ENCODE results near the gene ITGB3. TPM values are rescaled to one million over a fixed set of nuclear protein-coding genes. Genes with fewer than 3 reads are reported as not detected.
"Not testable (repeated sequence)": the region's sequence is repeated elsewhere in the genome, so short reads cannot be mapped to it uniquely, and the experiment has no call there.

The ITGB3 gene
- total RNA-seq, 2 donors from 2014 or later, result 1.9 to 15.4 TPM

- no peak overlapping the region for H3K4me3 ChIP-seq
- H3K4me1 ChIP-seq, result no peaks in the 10 kb centered on the region
- no peaks in the 10 kb centered on the region for H3K27me3 ChIP-seq
- no peaks in the 10 kb centered on the region for H3K9me3 ChIP-seq
- H3K27ac ChIP-seq, result no peak overlapping the region
- no peaks in the 10 kb centered on the region for H3K36me3 ChIP-seq
- intact Hi-C loops (cut with DNase I), result no loop called here
- no peak for DNase-seq
- no peak overlapping the region for H3K9ac ChIP-seq (ENCODE audit: low read depth in 2 of 2, low read length in 2 of 2)
- TF ChIP-seq CTCF (IDR thresholded peaks at IDR 0.05), result no peak
Observed at GRCh38 chr17:47266782-47267181, 13.2 kb downstream of the ITGB3 start.

- TF ChIP-seq CTCF (IDR thresholded peaks at IDR 0.05), result no peak
- no peak overlapping the region for H3K9ac ChIP-seq (ENCODE audit: low read depth in 2 of 2, low read length in 2 of 2)
- H3K4me1 ChIP-seq, result no peaks in the 10 kb centered on the region
- intact Hi-C loops (cut with DNase I), result no loop called here
- H3K27ac ChIP-seq, result peak overlapping the region; percentile 15
- no peak for DNase-seq
- no peaks in the 10 kb centered on the region for H3K9me3 ChIP-seq
- no peaks in the 10 kb centered on the region for H3K36me3 ChIP-seq
- no peaks in the 10 kb centered on the region for H3K27me3 ChIP-seq
- no peak overlapping the region for H3K4me3 ChIP-seq
Observed at GRCh38 chr17:47267354-47267828, 13.8 kb downstream of the ITGB3 start.

GRCh38 chr17:47268964-47269363 lies 15.3 kb downstream of the ITGB3 start:
- intact Hi-C loops (cut with DNase I); DNase-seq; H3K27ac ChIP-seq; H3K4me1 ChIP-seq; H3K9ac ChIP-seq (ENCODE audit: low read depth in 2 of 2, low read length in 2 of 2); H3K9me3 ChIP-seq; H3K36me3 ChIP-seq; H3K27me3 ChIP-seq; H3K4me3 ChIP-seq: not testable (repeated sequence)

GRCh38 chr17:47269561-47270280 lies 16.1 kb downstream of the ITGB3 start:
- H3K9ac ChIP-seq (ENCODE audit: low read depth in 2 of 2, low read length in 2 of 2); H3K36me3 ChIP-seq; DNase-seq; H3K4me3 ChIP-seq; H3K9me3 ChIP-seq; H3K27ac ChIP-seq; H3K4me1 ChIP-seq; intact Hi-C loops (cut with DNase I); H3K27me3 ChIP-seq: not testable (repeated sequence)

GRCh38 chr17:47270946-47271705 lies 17.5 kb downstream of the ITGB3 start:
- no peak for DNase-seq
- intact Hi-C loops (cut with DNase I), result no loop called here
- H3K4me1 ChIP-seq, result peaks cover under 1% of the 10 kb centered on the region
- no peak overlapping the region for H3K4me3 ChIP-seq
- no peaks in the 10 kb centered on the region for H3K36me3 ChIP-seq
- no peak overlapping the region for H3K27ac ChIP-seq
- no peak overlapping the region for H3K9ac ChIP-seq (ENCODE audit: low read depth in 2 of 2, low read length in 2 of 2)
- no peaks in the 10 kb centered on the region for H3K9me3 ChIP-seq
- no peak for TF ChIP-seq CTCF (IDR thresholded peaks at IDR 0.05)
- no peaks in the 10 kb centered on the region for H3K27me3 ChIP-seq

- Histone ChIP-seq H3K9ac (ENCODE audit: low read depth in 2 of 2, low read length in 2 of 2) (no peak overlapping the region), H3K27me3 (no peaks in the 10 kb centered on the region), H3K36me3 (no peaks in the 10 kb centered on the region), H3K4me1 (peaks cover 7% of the 10 kb centered on the region), H3K9me3 (no peaks in the 10 kb centered on the region), H3K4me3 (no peak overlapping the region), H3K27ac (no peak overlapping the region)
- intact Hi-C loops (cut with DNase I), result no loop called here
- TF ChIP-seq CTCF (IDR thresholded peaks at IDR 0.05), result no peak
- no peak for DNase-seq
Observed at GRCh38 chr17:47272491-47272890, 18.9 kb downstream of the ITGB3 start.

Measured in colonic mucosa (tissue), 4 donors.